ENCODE results near the gene TMEM178B.
"Not testable (repeated sequence)": the region's sequence is repeated elsewhere in the genome, so short reads cannot be mapped to it uniquely, and the experiment has no call there.

Gene TMEM178B

GRCh38 chr7:141369422-141369821, 295.6 kb downstream of the TMEM178B start:
- no peak for TF ChIP-seq ZNF274 (IDR thresholded peaks at IDR 0.05; ENCODE audit: low read depth, low read length)
- no peak overlapping the region for H3K4me3 ChIP-seq (ENCODE audit: low read length)

DNA sequence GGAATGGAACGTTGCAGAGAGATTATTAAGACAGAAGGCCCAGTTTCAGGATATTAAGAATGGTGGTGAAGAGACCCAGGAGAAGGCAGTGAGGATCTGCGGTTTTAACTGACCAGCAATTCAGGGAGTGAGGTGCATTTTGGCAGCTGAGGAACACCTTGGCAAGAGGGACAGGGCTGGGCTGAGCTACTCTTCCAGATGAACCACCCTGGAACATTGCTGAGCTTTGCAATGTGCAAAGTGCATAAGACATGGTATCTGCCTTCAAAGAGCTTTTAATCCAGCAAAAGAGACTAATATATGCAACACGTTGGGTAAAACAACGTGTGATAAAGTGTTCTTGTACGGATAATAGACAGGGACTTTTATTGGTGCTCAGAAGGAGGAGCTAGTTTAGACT, 296.3 kb downstream of the TMEM178B start:
- no peak for TF ChIP-seq ZNF274 (IDR thresholded peaks at IDR 0.05; ENCODE audit: low read depth, low read length)

GRCh38 chr7:141370650-141371049, 296.8 kb downstream of the TMEM178B start:
- H3K4me3 ChIP-seq (ENCODE audit: low read length), result no peak overlapping the region
- TF ChIP-seq ZNF274 (IDR thresholded peaks at IDR 0.05; ENCODE audit: low read depth, low read length), result no peak

More for the DNA sequence above, 296.3 kb downstream of the TMEM178B start:
- no peak overlapping the region for H3K4me3 ChIP-seq (ENCODE audit: low read length)

DNA sequence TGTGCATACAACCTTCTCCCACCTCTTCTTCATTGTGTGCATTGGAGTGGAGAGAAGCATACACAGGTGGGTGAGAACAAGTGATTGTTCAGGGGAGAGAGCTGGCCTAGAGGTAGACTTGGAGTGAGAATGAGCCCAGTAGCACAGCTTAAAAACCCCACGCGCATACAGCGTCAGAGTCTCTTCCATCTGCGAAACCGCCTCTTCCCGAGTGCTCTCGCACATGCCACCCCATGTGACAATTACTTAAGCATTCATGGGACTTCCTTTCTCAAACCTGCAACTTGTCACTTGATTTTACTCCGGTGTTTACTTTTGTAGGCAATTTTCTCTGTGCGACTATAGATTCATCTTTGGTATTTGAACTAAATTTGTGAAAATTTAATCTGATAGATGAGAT, 300.6 kb downstream of the TMEM178B start:
- H3K4me3 ChIP-seq (ENCODE audit: low read length), result no peak overlapping the region
- no peak for TF ChIP-seq ZNF274 (IDR thresholded peaks at IDR 0.05; ENCODE audit: low read depth, low read length)

- TF ChIP-seq ZNF274 (IDR thresholded peaks at IDR 0.05; ENCODE audit: low read depth, low read length), result no peak
- H3K4me3 ChIP-seq (ENCODE audit: low read length), result no peak overlapping the region
These were observed 301.6 kb downstream of the TMEM178B start for GRCh38 chr7:141375442-141375841.

GRCh38 chr7:141377906-141378305, 304.0 kb downstream of the TMEM178B start:
- no peak for TF ChIP-seq ZNF274 (IDR thresholded peaks at IDR 0.05; ENCODE audit: low read depth, low read length)

DNA sequence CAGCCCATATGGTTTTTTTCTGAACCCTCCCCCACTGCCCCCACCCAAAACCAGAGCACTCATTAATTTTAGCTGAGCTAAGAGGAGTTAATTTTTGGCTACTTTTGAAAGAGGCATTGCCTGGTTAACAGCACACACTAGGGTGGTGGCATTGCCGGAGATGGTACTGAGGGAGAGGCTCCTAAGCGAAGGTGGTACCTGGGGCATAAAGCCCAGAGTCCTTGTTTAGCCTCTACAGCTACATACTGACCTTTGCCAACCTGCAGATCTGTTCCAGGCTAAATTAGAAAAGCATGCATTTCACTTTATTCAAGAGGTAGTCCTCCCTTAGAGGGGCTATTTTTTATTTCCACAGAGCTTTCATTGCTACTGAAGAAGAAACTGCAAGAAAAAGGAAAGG, 304.5 kb downstream of the TMEM178B start:
- TF ChIP-seq ZNF274 (IDR thresholded peaks at IDR 0.05; ENCODE audit: low read depth, low read length), result no peak
- H3K4me3 ChIP-seq (ENCODE audit: low read length), result no peak overlapping the region

More at GRCh38 chr7:141377906-141378305, 304.0 kb downstream of the TMEM178B start:
- H3K4me3 ChIP-seq (ENCODE audit: low read length), result no peak overlapping the region

DNA sequence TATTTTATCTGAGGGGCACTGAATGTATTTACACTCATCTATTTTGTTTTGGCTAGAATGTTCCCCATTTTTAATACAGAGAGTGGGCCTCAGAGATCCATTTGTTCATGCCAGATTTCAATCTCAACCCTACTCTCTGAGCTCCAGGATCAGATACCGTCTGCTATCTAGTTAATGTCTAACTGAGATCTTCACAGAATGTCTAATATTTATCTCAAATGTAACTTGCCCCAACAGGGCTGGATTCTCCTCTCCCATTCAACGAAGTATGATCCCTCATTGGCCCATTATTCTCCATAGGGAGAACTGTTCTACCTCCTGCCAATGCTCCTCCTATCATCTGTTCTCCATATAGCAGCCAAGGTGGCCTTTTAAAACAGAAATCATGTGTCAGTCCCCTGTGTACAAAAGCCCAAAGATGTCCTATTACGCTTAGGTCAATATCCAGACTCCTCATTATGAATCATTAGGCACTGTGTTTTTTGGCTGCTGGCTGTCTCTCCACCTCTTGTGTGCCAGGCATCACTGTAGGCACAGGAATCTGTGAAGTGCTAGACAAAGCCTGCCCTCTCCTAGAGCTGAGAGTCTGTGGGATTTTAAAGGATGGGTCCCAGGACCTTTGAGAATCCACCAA, 308.0 kb downstream of the TMEM178B start:
- no peak for TF ChIP-seq ZNF274 (IDR thresholded peaks at IDR 0.05; ENCODE audit: low read depth, low read length)
- no peak overlapping the region for H3K4me3 ChIP-seq (ENCODE audit: low read length)

DNA sequence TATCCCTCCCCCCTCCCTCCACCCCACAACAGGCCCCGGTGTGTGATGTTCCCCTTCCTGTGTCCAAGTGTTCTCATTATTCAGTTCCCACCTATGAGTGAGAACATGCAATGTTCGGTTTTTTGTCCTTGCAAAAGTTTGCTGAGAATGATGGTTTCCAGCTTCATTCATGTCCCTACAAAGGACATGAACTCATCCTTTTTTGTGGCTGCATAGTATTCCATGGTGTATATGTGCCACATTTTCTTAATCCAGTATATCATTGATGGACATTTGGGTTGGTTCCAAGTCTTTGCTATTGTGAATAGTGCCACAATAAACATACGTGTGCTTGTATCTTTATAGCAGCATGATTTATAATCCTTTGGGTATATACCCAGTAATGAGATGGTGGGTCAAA, 309.5 kb downstream of the TMEM178B start:
- H3K4me3 ChIP-seq (ENCODE audit: low read length), result not testable (repeated sequence)

DNA sequence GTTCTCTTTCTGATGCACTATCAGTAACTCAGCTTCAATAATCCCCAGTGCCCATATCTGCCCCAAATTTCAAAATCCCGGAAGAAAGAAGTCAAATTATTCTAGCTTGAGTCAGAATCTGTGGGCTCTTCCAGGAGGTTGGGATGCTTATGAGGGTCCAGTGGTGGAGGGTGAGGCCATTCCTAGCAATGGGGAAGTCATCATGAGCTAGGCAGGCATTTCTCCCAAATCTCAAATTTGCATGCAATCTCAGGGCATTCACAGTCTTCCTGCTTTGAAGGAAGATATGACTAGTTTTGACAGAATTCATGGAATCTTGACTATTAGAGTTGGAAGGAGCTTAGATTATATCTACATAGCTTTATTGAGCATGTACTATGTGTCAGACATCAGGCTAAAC, 313.0 kb downstream of the TMEM178B start:
- no peak overlapping the region for H3K4me3 ChIP-seq (ENCODE audit: low read length)
- TF ChIP-seq ZNF274 (IDR thresholded peaks at IDR 0.05; ENCODE audit: low read depth, low read length), result no peak

- TF ChIP-seq ZNF274 (IDR thresholded peaks at IDR 0.05; ENCODE audit: low read depth, low read length), result no peak
- H3K4me3 ChIP-seq (ENCODE audit: low read length), result no peak overlapping the region
These were observed 313.8 kb downstream of the TMEM178B start for GRCh38 chr7:141387521-141388217.

DNA sequence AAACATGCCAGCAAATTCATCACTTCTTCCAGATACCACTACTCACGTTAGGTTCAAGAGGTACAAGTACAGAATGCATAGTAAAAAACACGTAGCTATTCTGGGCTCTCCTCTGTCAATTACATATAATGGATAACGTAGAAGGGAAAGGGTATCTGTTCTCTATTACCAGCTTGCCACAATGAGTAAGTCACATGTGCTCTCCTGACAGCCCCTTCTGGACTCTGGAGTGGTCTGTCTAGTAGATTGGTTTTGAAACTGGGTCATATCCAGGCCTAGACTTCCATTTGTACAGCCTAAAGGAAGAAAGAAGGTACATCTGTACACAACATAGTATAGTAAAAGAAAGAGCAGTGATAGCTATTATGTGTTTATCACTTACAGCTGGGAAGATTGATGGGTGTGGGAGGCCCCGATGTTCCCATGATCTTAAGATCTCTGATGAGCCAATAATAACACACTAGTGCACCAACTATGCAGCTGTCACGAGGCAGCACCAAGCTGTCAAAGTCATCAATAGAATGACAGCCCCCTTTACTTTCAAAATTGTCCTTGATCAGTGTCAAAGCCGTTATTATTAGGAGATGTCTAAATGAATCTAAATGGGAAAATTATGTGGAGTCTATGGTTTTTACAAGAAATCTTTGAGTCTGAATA, 315.4 kb downstream of the TMEM178B start:
- no peak for TF ChIP-seq ZNF274 (IDR thresholded peaks at IDR 0.05; ENCODE audit: low read depth, low read length)
- no peak overlapping the region for H3K4me3 ChIP-seq (ENCODE audit: low read length)

DNA sequence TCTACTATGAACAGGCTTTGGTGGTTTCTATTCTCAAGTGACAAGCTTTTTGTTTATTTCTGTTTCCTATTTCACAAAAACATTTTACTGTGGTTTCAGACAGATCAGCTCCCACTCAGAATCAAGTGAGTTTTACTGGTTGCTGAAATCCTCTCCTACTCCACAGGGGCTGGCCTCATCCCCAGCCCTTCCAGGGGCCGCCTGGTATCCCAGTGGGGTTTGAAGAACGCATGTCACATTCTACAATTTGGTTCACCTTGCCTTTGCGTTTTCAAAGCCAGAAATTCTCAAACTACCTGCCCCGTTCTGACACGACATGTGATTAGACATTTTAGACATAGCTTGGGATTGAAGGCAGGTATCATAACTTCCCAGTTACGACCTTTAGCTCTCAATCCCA, 316.5 kb downstream of the TMEM178B start:
- no peak overlapping the region for H3K4me3 ChIP-seq (ENCODE audit: low read length)
- no peak for TF ChIP-seq ZNF274 (IDR thresholded peaks at IDR 0.05; ENCODE audit: low read depth, low read length)

- H3K4me3 ChIP-seq (ENCODE audit: low read length), result no peak overlapping the region
- no peak for TF ChIP-seq ZNF274 (IDR thresholded peaks at IDR 0.05; ENCODE audit: low read depth, low read length)
These were observed 319.2 kb downstream of the TMEM178B start for GRCh38 chr7:141393056-141393455.

Measured in GM08714 (cell line).